Bronchial smooth muscle cell (primary cell): ENCODE measurements around the gene NOSIP. TPM values are rescaled to one million over a fixed set of nuclear protein-coding genes. Genes with fewer than 3 reads are reported as not detected.

Source experiments
- total RNA-seq: library from RNA; depleted of rRNA; stranded (reverse); fragments of >200 nt; gene quantifications from 2 replicates; pipeline ENCODE4 v1.2.1, GENCODE V29; 2014

The NOSIP gene
- 96.1 and 100 TPM in 2 replicates for total RNA-seq

GRCh38 chr19:49580264-49581006 lies at the start of gene NOSIP:
Gene NOSIP, minus strand, starts transcription at chr19:49580556. Its CDS starts 19,865 bp downstream, at chr19:49560691.

DNA sequence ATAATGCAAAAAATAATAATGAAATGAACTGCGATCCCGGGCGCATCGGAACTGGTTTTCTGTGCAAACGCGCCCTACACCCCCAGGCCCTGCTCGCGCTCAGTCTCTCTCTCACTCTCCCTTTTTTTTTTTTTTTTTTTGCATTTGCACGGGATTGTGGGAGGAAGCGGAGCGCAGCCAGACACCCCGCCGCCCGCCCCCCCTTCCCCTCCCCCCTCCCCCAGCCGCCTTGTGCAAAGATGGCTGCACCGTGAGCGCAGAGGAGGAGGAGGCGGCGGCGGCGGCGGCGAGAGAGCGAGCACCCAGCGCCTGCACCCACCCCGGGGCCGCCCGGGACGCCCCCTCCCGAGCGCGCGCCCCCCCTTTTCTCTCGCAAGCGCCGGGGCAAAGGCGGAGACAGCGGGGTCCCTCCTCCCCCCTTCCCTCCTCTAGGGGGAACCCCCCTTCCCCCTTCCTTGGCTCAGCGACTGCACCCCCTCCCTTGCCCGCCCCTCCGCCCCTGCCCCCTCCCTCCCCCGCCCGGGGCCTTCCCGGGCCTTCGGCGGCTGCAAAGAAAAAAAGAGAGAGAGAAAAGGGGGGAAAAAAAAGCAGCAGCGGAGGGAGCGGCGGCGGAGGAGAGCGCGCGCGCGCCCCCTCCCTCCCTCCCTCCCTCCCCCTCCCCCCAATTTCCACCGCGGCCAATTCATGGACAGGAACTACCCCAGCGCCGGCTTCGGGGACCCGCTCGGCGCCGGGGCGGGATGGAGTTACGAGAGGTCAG lies 10.8 kb upstream of the NOSIP start, which contains the start of gene PRR12:
PRR12 (plus strand) TSS at position 212 of the 760 bp plus-strand sequence; CDS start at position 685, 473 bp downstream.

DNA sequence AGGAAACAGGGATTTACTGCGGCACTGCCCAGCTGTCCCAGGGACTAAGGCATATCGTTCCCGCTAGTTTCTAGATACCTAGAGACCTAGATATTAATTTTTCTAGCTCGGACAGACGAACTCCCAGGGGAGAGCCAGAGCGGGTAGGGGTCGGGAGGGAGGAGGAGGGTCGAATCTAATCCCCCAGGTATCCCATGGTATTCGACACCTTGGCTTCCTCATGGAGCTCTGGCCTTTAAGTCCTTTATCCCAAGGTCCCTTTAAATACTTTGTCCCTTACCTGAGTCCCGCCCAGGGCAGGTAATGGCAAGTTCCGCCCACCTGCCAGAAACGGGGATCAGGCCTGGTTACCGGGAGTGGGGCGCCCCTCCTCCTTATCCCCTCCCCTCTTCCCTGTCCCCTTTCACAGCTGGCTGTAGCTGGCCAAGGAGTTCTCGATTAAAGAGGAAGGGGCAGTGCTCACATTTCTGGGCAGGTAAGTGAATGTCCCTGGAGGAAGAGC lies 702 bp upstream of the NOSIP start, which contains the start of gene PRRG2:
PRRG2 (plus strand) TSS at position 310 of the 502 bp plus-strand sequence. CDS start 1,904 bp downstream, outside the sequence.

Other genes starting within 250 kb of the NOSIP start
- gene CD37, start 245.2 kb downstream of the NOSIP start, total RNA-seq: not detected in 2 replicates
- 17.2 and 18.5 TPM in 2 replicates for gene TEAD2, start 218.1 kb downstream of the NOSIP start, total RNA-seq
- 0.16 and 0.26 TPM in 2 replicates for gene DKKL1, start 216.7 kb downstream of the NOSIP start, total RNA-seq
- gene KASH5, start 192.3 kb downstream of the NOSIP start, total RNA-seq: not detected in 2 replicates
- gene PTH2, start 157.1 kb downstream of the NOSIP start, total RNA-seq: not detected in 2 replicates
- gene GFY, start 155.2 kb downstream of the NOSIP start, total RNA-seq: not detected in 2 replicates
- gene SLC17A7, start 139.0 kb downstream of the NOSIP start, total RNA-seq: under 0.01 and 0.16 TPM in 2 replicates
- gene PIH1D1, start 128.7 kb downstream of the NOSIP start, total RNA-seq: 101 and 120 TPM in 2 replicates
- 21.6 and 26.2 TPM in 2 replicates for gene ALDH16A1, start 127.3 kb downstream of the NOSIP start, total RNA-seq
- gene FLT3LG, start 106.3 kb downstream of the NOSIP start, total RNA-seq: 4.9 and 5.3 TPM in 2 replicates
- gene RPL13A, start 92.9 kb downstream of the NOSIP start, total RNA-seq: 2,925 and 3,389 TPM in 2 replicates
- 3,049 and 4,360 TPM in 2 replicates for gene RPS11, start 84.1 kb downstream of the NOSIP start, total RNA-seq
- 46.5 and 81.8 TPM in 2 replicates for gene FCGRT, start 67.9 kb downstream of the NOSIP start, total RNA-seq
- gene RCN3, start 52.6 kb downstream of the NOSIP start, total RNA-seq: 231 and 301 TPM in 2 replicates
- 0.32 and 1.0 TPM in 2 replicates for gene PRRG2, start 760 bp upstream of the NOSIP start, total RNA-seq
- 1.2 and 1.3 TPM in 2 replicates for gene PRR12, start 10.6 kb upstream of the NOSIP start, total RNA-seq
- 40.7 and 48.1 TPM in 2 replicates for gene RRAS, start 59.6 kb upstream of the NOSIP start, total RNA-seq
- 6.7 and 9.0 TPM in 2 replicates for gene SCAF1, start 61.7 kb upstream of the NOSIP start, total RNA-seq
- 59.2 and 59.9 TPM in 2 replicates for gene IRF3, start 85.3 kb upstream of the NOSIP start, total RNA-seq
- 0.52 and 1.6 TPM in 2 replicates for gene BCL2L12, start 85.4 kb upstream of the NOSIP start, total RNA-seq
- gene PRMT1, start 96.7 kb upstream of the NOSIP start, total RNA-seq: 314 and 403 TPM in 2 replicates
- gene ADM5, start 109.0 kb upstream of the NOSIP start, total RNA-seq: 0.17 and 0.47 TPM in 2 replicates
- gene CPT1C, start 110.6 kb upstream of the NOSIP start, total RNA-seq: 26.6 and 34.5 TPM in 2 replicates
- gene TSKS, start 182.8 kb upstream of the NOSIP start, total RNA-seq: 0.26 and 0.32 TPM in 2 replicates
- gene AP2A1, start 186.4 kb upstream of the NOSIP start, total RNA-seq: 69.2 and 78.0 TPM in 2 replicates
- gene FUZ, start 232.7 kb upstream of the NOSIP start, total RNA-seq: 28.5 and 33.1 TPM in 2 replicates
- gene MED25, start 237.7 kb upstream of the NOSIP start, total RNA-seq: 13.2 and 13.3 TPM in 2 replicates